Mucosa of stomach (tissue), 1 donor: Measurements from ENCODE around the gene DSCAML1.

Source experiments
- H3K27me3 ChIP-seq: one replicate; pipeline ENCODE4 v1.7.0; 2013; ENCODE audit warnings: mild to moderate bottlenecking, low read length; ENCODE audit not compliant: control insufficient read depth, insufficient read depth
- H3K36me3 ChIP-seq: one replicate; pipeline ENCODE4 v1.7.0; 2013; ENCODE audit warnings: low read length; ENCODE audit not compliant: control insufficient read depth, insufficient read depth
- H3K4me1 ChIP-seq: one replicate; pipeline ENCODE4 v1.7.0; 2013; ENCODE audit warnings: mild to moderate bottlenecking, low read length; ENCODE audit not compliant: control insufficient read depth, insufficient read depth
- H3K4me3 ChIP-seq: one replicate; pipeline ENCODE4 v1.7.0; 2013; ENCODE audit warnings: low read length
- H3K9ac ChIP-seq: one replicate; pipeline ENCODE4 v1.7.0; 2013; ENCODE audit warnings: mild to moderate bottlenecking, low read length, moderate library complexity
- H3K9me3 ChIP-seq: one replicate; pipeline ENCODE4 v1.7.0; 2013; ENCODE audit warnings: mild to moderate bottlenecking, low read length, moderate library complexity; ENCODE audit not compliant: control insufficient read depth
- donor health status: Pancreatic carcinoma.

The DSCAML1 gene

GRCh38 chr11:117837070-117837776 lies 40.2 kb upstream of the DSCAML1 start:
- no peak overlapping the region for H3K4me3 ChIP-seq
- no peaks in the 10 kb centered on the region for H3K9me3 ChIP-seq
- H3K4me1 ChIP-seq, result peaks cover 17% of the 10 kb centered on the region
- no peaks in the 10 kb centered on the region for H3K27me3 ChIP-seq
- H3K9ac ChIP-seq, result no peak overlapping the region
- no peaks in the 10 kb centered on the region for H3K36me3 ChIP-seq

GRCh38 chr11:117836077-117836960 lies 39.3 kb upstream of the DSCAML1 start:
- Histone ChIP-seq H3K27me3 (no peaks in the 10 kb centered on the region), H3K4me3 (no peak overlapping the region), H3K36me3 (no peaks in the 10 kb centered on the region), H3K9ac (no peak overlapping the region), H3K4me1 (peaks cover 17% of the 10 kb centered on the region), H3K9me3 (no peaks in the 10 kb centered on the region)

GRCh38 chr11:117835576-117835975 lies 38.6 kb upstream of the DSCAML1 start:
- no peaks in the 10 kb centered on the region for H3K9me3 ChIP-seq
- no peak overlapping the region for H3K9ac ChIP-seq
- H3K4me3 ChIP-seq, result no peak overlapping the region
- H3K4me1 ChIP-seq, result peaks cover 17% of the 10 kb centered on the region
- H3K27me3 ChIP-seq, result no peaks in the 10 kb centered on the region
- H3K36me3 ChIP-seq, result no peaks in the 10 kb centered on the region

- H3K36me3 ChIP-seq, result no peaks in the 10 kb centered on the region
- no peak overlapping the region for H3K9ac ChIP-seq
- H3K27me3 ChIP-seq, result no peaks in the 10 kb centered on the region
- peaks cover 17% of the 10 kb centered on the region for H3K4me1 ChIP-seq
- no peak overlapping the region for H3K4me3 ChIP-seq
- H3K9me3 ChIP-seq, result no peaks in the 10 kb centered on the region
Observed at GRCh38 chr11:117834838-117835443, 37.9 kb upstream of the DSCAML1 start.

- Histone ChIP-seq H3K4me1 (peaks cover 17% of the 10 kb centered on the region), H3K36me3 (no peaks in the 10 kb centered on the region), H3K9ac (peak overlapping the region; percentile 2), H3K4me3 (no peak overlapping the region), H3K9me3 (no peaks in the 10 kb centered on the region), H3K27me3 (no peaks in the 10 kb centered on the region)
Observed at GRCh38 chr11:117834068-117834810, 37.2 kb upstream of the DSCAML1 start.

GRCh38 chr11:117833401-117833891 lies 36.4 kb upstream of the DSCAML1 start:
- Histone ChIP-seq H3K9ac (peak overlapping the region; percentile 2), H3K36me3 (no peaks in the 10 kb centered on the region), H3K4me3 (no peak overlapping the region), H3K9me3 (no peaks in the 10 kb centered on the region), H3K27me3 (no peaks in the 10 kb centered on the region), H3K4me1 (peaks cover 22% of the 10 kb centered on the region)

GRCh38 chr11:117832511-117832910 lies 35.5 kb upstream of the DSCAML1 start:
- H3K27me3 ChIP-seq, result no peaks in the 10 kb centered on the region
- no peak overlapping the region for H3K4me3 ChIP-seq
- peaks cover 22% of the 10 kb centered on the region for H3K4me1 ChIP-seq
- H3K36me3 ChIP-seq, result no peaks in the 10 kb centered on the region
- no peaks in the 10 kb centered on the region for H3K9me3 ChIP-seq
- H3K9ac ChIP-seq, result no peak overlapping the region

- Histone ChIP-seq H3K4me1 (peaks cover 22% of the 10 kb centered on the region), H3K36me3 (no peaks in the 10 kb centered on the region), H3K27me3 (no peaks in the 10 kb centered on the region), H3K4me3 (no peak overlapping the region), H3K9me3 (no peaks in the 10 kb centered on the region), H3K9ac (no peak overlapping the region)
Observed at GRCh38 chr11:117831661-117832415, 34.8 kb upstream of the DSCAML1 start.

- H3K4me1 ChIP-seq, result peaks cover 22% of the 10 kb centered on the region
- no peaks in the 10 kb centered on the region for H3K36me3 ChIP-seq
- no peak overlapping the region for H3K9ac ChIP-seq
- H3K27me3 ChIP-seq, result no peaks in the 10 kb centered on the region
- no peaks in the 10 kb centered on the region for H3K9me3 ChIP-seq
- no peak overlapping the region for H3K4me3 ChIP-seq
Observed at GRCh38 chr11:117830674-117831351, 33.8 kb upstream of the DSCAML1 start.

GRCh38 chr11:117830072-117830471 lies 33.1 kb upstream of the DSCAML1 start:
- Histone ChIP-seq H3K36me3 (no peaks in the 10 kb centered on the region), H3K4me3 (no peak overlapping the region), H3K27me3 (no peaks in the 10 kb centered on the region), H3K9me3 (no peaks in the 10 kb centered on the region), H3K4me1 (peaks cover 25% of the 10 kb centered on the region), H3K9ac (no peak overlapping the region)

- Histone ChIP-seq H3K36me3 (no peaks in the 10 kb centered on the region), H3K9ac (no peak overlapping the region), H3K4me3 (no peak overlapping the region), H3K27me3 (no peaks in the 10 kb centered on the region), H3K4me1 (peaks cover 26% of the 10 kb centered on the region), H3K9me3 (no peaks in the 10 kb centered on the region)
Observed at GRCh38 chr11:117829369-117829725, 32.3 kb upstream of the DSCAML1 start.
